Astrocyte (in vitro differentiated cells and primary cell): Measurements from ENCODE around the gene CNTNAP2. TPM values are rescaled to one million over a fixed set of nuclear protein-coding genes. Genes with fewer than 3 reads are reported as not detected.

ENCODE experiments used
- DNase-seq: peaks from one replicate; pipeline ENCODE4 v3.0.0-alpha.2; 2010; ENCODE audit warnings: low read depth
- FAIRE-seq: peaks from 2 replicates; lab custom pipeline; 2011; peaks lifted over from hg19 to GRCh38; lab: Jason Lieb, UNC
- H2AFZ ChIP-seq: 2 replicates; pipeline ENCODE4 v1.6.0; 2012; ENCODE audit warnings: low read depth, low read length, inconsistent platforms
- H3K27ac ChIP-seq: 2 replicates; pipeline ENCODE4 v1.5.1; 2011; ENCODE audit warnings: low read depth, low read length, inconsistent platforms
- H3K27me3 ChIP-seq: 2 replicates; pipeline ENCODE4 v1.6.0; 2011; ENCODE audit warnings: low read length, inconsistent platforms; ENCODE audit not compliant: insufficient read depth
- H3K36me3 ChIP-seq: 2 replicates; pipeline ENCODE4 v1.5.1; 2011; ENCODE audit warnings: low read length, inconsistent platforms; ENCODE audit not compliant: insufficient read depth
- H3K4me1 ChIP-seq: 2 replicates; pipeline ENCODE4 v1.5.1; 2011; ENCODE audit warnings: low read length, inconsistent platforms; ENCODE audit not compliant: insufficient read depth
- H3K4me2 ChIP-seq: 2 replicates; pipeline ENCODE4 v1.6.0; 2012; ENCODE audit warnings: low read length, inconsistent platforms
- H3K4me3 ChIP-seq: 2 replicates; pipeline ENCODE4 v1.5.1; 2011; ENCODE audit warnings: low read depth, mild to moderate bottlenecking, low read length, inconsistent platforms; ENCODE audit not compliant: insufficient read depth
- H3K79me2 ChIP-seq: 2 replicates; pipeline ENCODE4 v1.6.0; 2012; ENCODE audit warnings: mild to moderate bottlenecking, low read length, inconsistent platforms; ENCODE audit not compliant: insufficient read depth
- H3K9ac ChIP-seq: 2 replicates; pipeline ENCODE4 v1.6.0; 2012; ENCODE audit warnings: mild to moderate bottlenecking, low read length, inconsistent platforms
- H3K9me3 ChIP-seq: 2 replicates; pipeline ENCODE4 v1.5.1; 2012; ENCODE audit warnings: low read depth, mild to moderate bottlenecking, low read length, inconsistent platforms; ENCODE audit not compliant: insufficient read depth
- H4K20me1 ChIP-seq: 2 replicates; pipeline ENCODE4 v1.6.0; 2012; ENCODE audit warnings: low read length, inconsistent platforms; ENCODE audit not compliant: insufficient read depth
- H3K27ac Mint-ChIP-seq: one replicate; pipeline ENCODE4 v1.8.0; 2021; ENCODE audit warnings: mild to moderate bottlenecking, mixed read lengths; ENCODE audit not compliant: unreplicated experiment
- H3K27me3 Mint-ChIP-seq: one replicate; pipeline ENCODE4 v1.8.0; 2021; ENCODE audit warnings: low read depth, mixed read lengths; ENCODE audit not compliant: unreplicated experiment
- H3K36me3 Mint-ChIP-seq: one replicate; pipeline ENCODE4 v1.8.0; 2021; ENCODE audit warnings: low read depth, mixed read lengths; ENCODE audit not compliant: unreplicated experiment
- H3K4me1 Mint-ChIP-seq: one replicate; pipeline ENCODE4 v1.8.0; 2021; ENCODE audit warnings: low read depth, mixed read lengths; ENCODE audit not compliant: unreplicated experiment
- H3K4me3 Mint-ChIP-seq: one replicate; pipeline ENCODE4 v1.8.0; 2021; ENCODE audit warnings: mild to moderate bottlenecking, moderate library complexity, mixed read lengths; ENCODE audit not compliant: unreplicated experiment
- H3K9me3 Mint-ChIP-seq: one replicate; pipeline ENCODE4 v1.8.0; 2021; ENCODE audit warnings: mild to moderate bottlenecking, mixed read lengths; ENCODE audit not compliant: unreplicated experiment
- EZH2 ChIP-seq: IDR thresholded peaks from 2 replicates; pipeline ENCODE4 v1.6.1; 2012; ENCODE audit warnings: mild to moderate bottlenecking, low read length, inconsistent platforms; ENCODE audit not compliant: insufficient read depth
- total RNA-seq: library from RNA; stranded (reverse); gene quantifications from 2 replicates; pipeline ENCODE4 v1.2.1, GENCODE V29; 2021
- TF ChIP-seq, protein P1 (sequence below): IDR thresholded peaks from 2 replicates; pipeline ENCODE4 v1.5.1; 2011; ENCODE audit warnings: low read depth, mild to moderate bottlenecking, inconsistent platforms, low read length, moderate library complexity; ENCODE audit not compliant: insufficient read depth

CNTNAP2 gene
- total RNA-seq, 1 donor from 2014 or later: 20.0 TPM

DNA sequence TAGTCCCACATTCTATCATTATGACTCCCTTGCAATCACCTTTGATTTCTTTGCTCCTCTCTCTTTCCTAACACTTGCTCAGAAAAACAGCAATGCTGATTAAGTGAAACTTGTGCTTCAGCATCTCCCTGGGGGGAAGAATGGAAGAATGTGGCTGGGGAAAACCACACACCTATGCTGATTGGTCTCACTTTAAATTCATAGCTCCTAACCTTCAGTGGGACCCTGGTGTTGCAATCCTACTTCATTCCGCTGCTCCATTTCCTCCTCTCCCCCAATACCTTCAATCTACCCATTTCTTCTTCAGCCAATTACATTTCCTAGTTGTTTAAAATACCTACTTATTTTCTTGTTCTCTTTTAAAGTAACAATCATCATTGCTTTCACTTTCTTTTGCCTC, 1307.3 kb downstream of the CNTNAP2 start:
- Mint-ChIP-seq H3K36me3 (no peaks in the 10 kb centered on the region), H3K27me3 (no peaks in the 10 kb centered on the region), H3K27ac (no peak overlapping the region), H3K4me1 (no peaks in the 10 kb centered on the region), H3K9me3 (no peaks in the 10 kb centered on the region), H3K4me3 (no peak overlapping the region)
- Histone ChIP-seq H3K27ac (no peak overlapping the region), H3K79me2 (no peaks in the 10 kb centered on the region), H3K4me2 (no peak overlapping the region), H2AFZ (no peak overlapping the region), H3K36me3 (no peaks in the 10 kb centered on the region), H3K4me3 (no peak overlapping the region), H3K9me3 (no peaks in the 10 kb centered on the region), H3K9ac (no peak overlapping the region), H3K27me3 (no peaks in the 10 kb centered on the region), H3K4me1 (no peaks in the 10 kb centered on the region), H4K20me1 (no peaks in the 10 kb centered on the region)
- TF ChIP-seq, protein P1, sequence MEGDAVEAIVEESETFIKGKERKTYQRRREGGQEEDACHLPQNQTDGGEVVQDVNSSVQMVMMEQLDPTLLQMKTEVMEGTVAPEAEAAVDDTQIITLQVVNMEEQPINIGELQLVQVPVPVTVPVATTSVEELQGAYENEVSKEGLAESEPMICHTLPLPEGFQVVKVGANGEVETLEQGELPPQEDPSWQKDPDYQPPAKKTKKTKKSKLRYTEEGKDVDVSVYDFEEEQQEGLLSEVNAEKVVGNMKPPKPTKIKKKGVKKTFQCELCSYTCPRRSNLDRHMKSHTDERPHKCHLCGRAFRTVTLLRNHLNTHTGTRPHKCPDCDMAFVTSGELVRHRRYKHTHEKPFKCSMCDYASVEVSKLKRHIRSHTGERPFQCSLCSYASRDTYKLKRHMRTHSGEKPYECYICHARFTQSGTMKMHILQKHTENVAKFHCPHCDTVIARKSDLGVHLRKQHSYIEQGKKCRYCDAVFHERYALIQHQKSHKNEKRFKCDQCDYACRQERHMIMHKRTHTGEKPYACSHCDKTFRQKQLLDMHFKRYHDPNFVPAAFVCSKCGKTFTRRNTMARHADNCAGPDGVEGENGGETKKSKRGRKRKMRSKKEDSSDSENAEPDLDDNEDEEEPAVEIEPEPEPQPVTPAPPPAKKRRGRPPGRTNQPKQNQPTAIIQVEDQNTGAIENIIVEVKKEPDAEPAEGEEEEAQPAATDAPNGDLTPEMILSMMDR: no peak
- TF ChIP-seq EZH2: no peak
- no peak for DNase-seq
- FAIRE-seq: no peak

DNA sequence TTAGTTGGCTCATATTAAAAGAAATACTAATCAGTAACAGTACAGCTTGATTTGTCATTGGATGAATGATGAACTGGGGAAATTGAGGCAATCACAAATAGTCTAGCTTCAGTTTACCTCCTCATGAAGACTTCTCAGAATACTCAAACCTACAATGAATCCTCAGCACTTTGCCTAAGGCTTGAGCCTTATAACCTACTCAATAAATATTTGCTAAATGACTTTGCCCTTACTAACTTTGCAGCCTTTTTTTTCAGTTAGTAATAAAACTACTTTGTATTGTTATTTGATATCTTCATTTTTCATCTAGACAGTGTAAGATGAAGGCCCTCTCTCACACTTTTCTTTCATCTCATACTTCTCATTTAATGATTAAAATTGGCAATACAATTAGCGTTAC, 1311.5 kb downstream of the CNTNAP2 start:
- Mint-ChIP-seq H3K27ac (no peak overlapping the region), H3K27me3 (no peaks in the 10 kb centered on the region), H3K9me3 (peaks cover 3% of the 10 kb centered on the region), H3K4me3 (no peak overlapping the region), H3K36me3 (no peaks in the 10 kb centered on the region), H3K4me1 (no peaks in the 10 kb centered on the region)
- no peak for DNase-seq
- Histone ChIP-seq H3K4me3 (no peak overlapping the region), H3K27ac (no peak overlapping the region), H3K36me3 (no peaks in the 10 kb centered on the region), H3K9ac (no peak overlapping the region), H3K4me1 (no peaks in the 10 kb centered on the region), H3K27me3 (no peaks in the 10 kb centered on the region), H4K20me1 (no peaks in the 10 kb centered on the region), H2AFZ (no peak overlapping the region), H3K4me2 (no peak overlapping the region), H3K9me3 (no peaks in the 10 kb centered on the region), H3K79me2 (no peaks in the 10 kb centered on the region)
- no peak for TF ChIP-seq EZH2
- TF ChIP-seq, protein P1: no peak
- peak; percentile 26 for FAIRE-seq

DNA sequence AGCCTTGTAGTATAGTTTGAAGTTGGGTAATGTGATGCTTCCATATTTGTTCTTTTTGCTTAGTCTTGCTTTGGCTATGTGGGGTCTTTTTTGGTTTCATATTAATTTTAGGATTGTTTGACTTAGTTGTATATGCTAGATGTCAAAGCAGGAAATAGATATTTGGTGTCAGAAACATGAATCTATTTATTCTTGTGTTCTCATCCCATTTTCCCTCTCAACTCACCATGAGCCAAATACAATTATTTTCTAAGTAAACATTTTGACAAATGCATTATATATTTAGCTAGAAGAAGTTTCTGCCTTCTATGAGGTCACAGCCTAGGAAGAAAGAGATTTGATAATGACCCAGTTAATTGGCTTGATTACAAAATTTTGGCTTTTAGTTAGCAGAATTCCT, 1313.4 kb downstream of the CNTNAP2 start:
- no peak overlapping the region for H3K4me3 ChIP-seq
- H3K36me3 ChIP-seq: no peaks in the 10 kb centered on the region
- no peaks in the 10 kb centered on the region for H3K27me3 Mint-ChIP-seq
- no peak overlapping the region for H3K9ac ChIP-seq
- no peaks in the 10 kb centered on the region for H3K36me3 Mint-ChIP-seq
- H2AFZ ChIP-seq: no peak overlapping the region
- H3K9me3 Mint-ChIP-seq: peaks cover 3% of the 10 kb centered on the region
- no peaks in the 10 kb centered on the region for H3K27me3 ChIP-seq
- H3K27ac Mint-ChIP-seq: no peak overlapping the region
- DNase-seq (no peak), FAIRE-seq (no peak)
- no peak overlapping the region for H3K27ac ChIP-seq
- no peaks in the 10 kb centered on the region for H3K9me3 ChIP-seq
- no peak overlapping the region for H3K4me2 ChIP-seq
- TF ChIP-seq EZH2: no peak
- TF ChIP-seq, protein P1: no peak
- no peaks in the 10 kb centered on the region for H4K20me1 ChIP-seq
- no peaks in the 10 kb centered on the region for H3K4me1 ChIP-seq
- no peak overlapping the region for H3K4me3 Mint-ChIP-seq
- H3K79me2 ChIP-seq: no peaks in the 10 kb centered on the region
- no peaks in the 10 kb centered on the region for H3K4me1 Mint-ChIP-seq
